ENCODE results near the gene PRKG1.

- TF ChIP-seq, protein P1, sequence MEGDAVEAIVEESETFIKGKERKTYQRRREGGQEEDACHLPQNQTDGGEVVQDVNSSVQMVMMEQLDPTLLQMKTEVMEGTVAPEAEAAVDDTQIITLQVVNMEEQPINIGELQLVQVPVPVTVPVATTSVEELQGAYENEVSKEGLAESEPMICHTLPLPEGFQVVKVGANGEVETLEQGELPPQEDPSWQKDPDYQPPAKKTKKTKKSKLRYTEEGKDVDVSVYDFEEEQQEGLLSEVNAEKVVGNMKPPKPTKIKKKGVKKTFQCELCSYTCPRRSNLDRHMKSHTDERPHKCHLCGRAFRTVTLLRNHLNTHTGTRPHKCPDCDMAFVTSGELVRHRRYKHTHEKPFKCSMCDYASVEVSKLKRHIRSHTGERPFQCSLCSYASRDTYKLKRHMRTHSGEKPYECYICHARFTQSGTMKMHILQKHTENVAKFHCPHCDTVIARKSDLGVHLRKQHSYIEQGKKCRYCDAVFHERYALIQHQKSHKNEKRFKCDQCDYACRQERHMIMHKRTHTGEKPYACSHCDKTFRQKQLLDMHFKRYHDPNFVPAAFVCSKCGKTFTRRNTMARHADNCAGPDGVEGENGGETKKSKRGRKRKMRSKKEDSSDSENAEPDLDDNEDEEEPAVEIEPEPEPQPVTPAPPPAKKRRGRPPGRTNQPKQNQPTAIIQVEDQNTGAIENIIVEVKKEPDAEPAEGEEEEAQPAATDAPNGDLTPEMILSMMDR (conservative IDR thresholded peaks at IDR 0.05; ENCODE audit: low read depth, low read length): no peak
- TF ChIP-seq EZH2 (IDR thresholded peaks at IDR 0.05; ENCODE audit: low read length, unreplicated experiment): no peak
Observed at GRCh38 chr10:51246156-51246555, 171.9 kb downstream of the PRKG1 start.
